Endothelial cell of umbilical vein (primary cell): Measurements from ENCODE around the gene TMSB10. TPM values are rescaled to one million over a fixed set of nuclear protein-coding genes. Genes with fewer than 3 reads are reported as not detected.

Experiments
- BruUV-seq: library from RNA; stranded (reverse); fragments of 400-500 nt; replicated peaks from 2 replicates; lab custom pipeline; 2021; lab: Mats Ljungman, UMichigan
- CTCF ChIA-PET: fragments of 300-600, 350-600 bp; sonication (Branson Sonifier 250); formaldehyde crosslinking; loops from one replicate; lab custom pipeline; 2021; ENCODE audit warnings: antibody characterized with exemption, inconsistent platforms; lab: Charles Lee
- POLR2A ChIA-PET: fragments of 300-600, 350-600 bp; sonication (Branson Sonifier 250); formaldehyde crosslinking; loops from one replicate; lab custom pipeline; 2021; ENCODE audit warnings: antibody characterized with exemption, inconsistent platforms; lab: Charles Lee
- DNase-seq: peaks from one replicate; pipeline ENCODE4 v3.0.0-alpha.2; 2011; ENCODE audit warnings: low read depth, low spot score
- FAIRE-seq: peaks from 2 replicates; lab custom pipeline; 2011; peaks lifted over from hg19 to GRCh38; lab: Jason Lieb, UNC
- H2AFZ ChIP-seq: 2 replicates; pipeline ENCODE4 v1.6.0; 2012; ENCODE audit warnings: low read depth, low read length, control low read depth, inconsistent platforms
- H3K27ac ChIP-seq: 2 replicates; pipeline ENCODE4 v1.5.1; 2011; ENCODE audit warnings: low read depth, mild to moderate bottlenecking, control low read depth, low read length, moderate library complexity; ENCODE audit not compliant: insufficient read depth
- H3K27me3 ChIP-seq, 2 experiments: 2 replicates each; pipeline versions ENCODE4 v1.6.0 to v1.6.1; 2011; ENCODE audit warnings: low read length in 2 of 2, mixed read lengths in 1 of 2; ENCODE audit not compliant: control insufficient read depth in 2 of 2, insufficient read depth in 2 of 2
- H3K36me3 ChIP-seq, 2 experiments: 2 replicates in 1 of 2; 3 replicates in 1 of 2; pipeline ENCODE4 v1.5.1; 2011; ENCODE audit warnings: low read length in 2 of 2, mild to moderate bottlenecking in 1 of 2, moderate library complexity in 1 of 2; ENCODE audit not compliant: control insufficient read depth in 2 of 2, insufficient read depth in 2 of 2; ENCODE audit errors: extremely low read depth in 1 of 2
- H3K4me1 ChIP-seq: 3 replicates; pipeline ENCODE4 v1.5.1; 2011; ENCODE audit warnings: mild to moderate bottlenecking, low read length; ENCODE audit not compliant: control insufficient read depth, insufficient read depth; ENCODE audit errors: extremely low read depth
- H3K4me2 ChIP-seq: 2 replicates; pipeline ENCODE4 v1.6.1; 2011; ENCODE audit warnings: low read length, control low read depth, mixed read lengths; ENCODE audit not compliant: insufficient read depth
- H3K4me3 ChIP-seq, 3 experiments: fragments of 200-600 bp in 1 of 3; sonication (generic), shearing (Covaris generic) in 1 of 3; replicated peaks in 1 of 3; 2 replicates each; pipeline ENCODE4 v1.5.1; 2011 to 2016; ENCODE audit warnings: control low read depth in 3 of 3, low read length in 3 of 3, mild to moderate bottlenecking in 2 of 3, inconsistent platforms in 1 of 3, low read depth in 1 of 3, moderate library complexity in 1 of 3; ENCODE audit not compliant: insufficient read depth in 1 of 3
- H3K79me2 ChIP-seq: 2 replicates; pipeline ENCODE4 v1.6.0; 2012; ENCODE audit warnings: low read length, inconsistent platforms; ENCODE audit not compliant: control insufficient read depth, insufficient read depth
- H3K9ac ChIP-seq: replicated peaks from 2 replicates; pipeline ENCODE3; 2011; ENCODE audit warnings: low read length, control low read depth; ENCODE audit not compliant: insufficient read depth; ENCODE audit errors: extremely low read depth
- H3K9me1 ChIP-seq: replicated peaks from 3 replicates; pipeline ENCODE4 v1.6.0; 2011; ENCODE audit warnings: mild to moderate bottlenecking, low read length; ENCODE audit not compliant: control insufficient read depth, insufficient read depth; ENCODE audit errors: extremely low read depth
- H3K9me3 ChIP-seq: replicated peaks from 2 replicates; pipeline ENCODE4 v1.5.1; 2012; ENCODE audit warnings: low read length, inconsistent platforms; ENCODE audit not compliant: control insufficient read depth, insufficient read depth
- H4K20me1 ChIP-seq: replicated peaks from 2 replicates; pipeline ENCODE3; 2011; ENCODE audit warnings: mild to moderate bottlenecking, low read length; ENCODE audit not compliant: control insufficient read depth, insufficient read depth; ENCODE audit errors: extremely low read depth
- GATA2 ChIP-seq: IDR thresholded peaks from 2 replicates; pipeline ENCODE4 v1.7.0; 2011; ENCODE audit warnings: low read depth, mild to moderate bottlenecking, moderate library complexity, mixed read lengths, low read length; ENCODE audit not compliant: insufficient read length, insufficient read depth
- JUN ChIP-seq: IDR thresholded peaks from 2 replicates; pipeline ENCODE4 v1.6.1; 2011; ENCODE audit warnings: borderline replicate concordance, low read depth; ENCODE audit not compliant: insufficient read length, insufficient read depth
- MYC ChIP-seq: IDR thresholded peaks from one replicate; pipeline ENCODE4 v1.6.1; 2011; ENCODE audit warnings: mild to moderate bottlenecking, low read depth, low read length
- POLR2A ChIP-seq: IDR thresholded peaks from 2 replicates; pipeline ENCODE4 v1.6.1; 2012; ENCODE audit warnings: low read depth, mild to moderate bottlenecking, control low read depth, low read length
- POLR2AphosphoS5 ChIP-seq: IDR thresholded peaks from 2 replicates; pipeline ENCODE4 v1.6.1; 2012; ENCODE audit warnings: low read depth, mild to moderate bottlenecking, control low read depth, low read length, moderate library complexity; ENCODE audit not compliant: insufficient read depth
- dilution Hi-C: fragments of 300-500 bp; cut with MboI; formaldehyde crosslinking; loops from one replicate; pipeline ENCODE4 v1.15.0; 2019; ENCODE audit warnings: low sequenced_read_pairs; ENCODE audit not compliant: extremely low pct_ligation_motif_present
- intact Hi-C: fragments of 100-400 bp; cut with micrococcal nuclease; formaldehyde crosslinking; loops from one replicate; pipeline ENCODE4 v1.10.0; 2022
- polyA plus RNA-seq, 4 experiments: library from polyadenylated mRNA; depleted of rRNA in 3 of 4; stranded (reverse) in 3 of 4; unstranded in 1 of 4; fragments of >200 nt; gene quantifications; 2 replicates each; pipeline versions ENCODE4 v1.2.1 to v1.2.3, GENCODE V29; 2011 to 2012; ENCODE audit warnings: missing spikeins in 1 of 4
- total RNA-seq: library from RNA; stranded (reverse); gene quantifications from 2 replicates; pipeline ENCODE4 v1.2.3, GENCODE V29; 2021
- TF ChIP-seq, protein P1 (sequence below), 2 donors: IDR thresholded peaks; 1 replicate in 1 of 2; 2 replicates in 1 of 2; pipeline ENCODE4 v1.5.1; 2011; ENCODE audit warnings: low read length in 2 of 2, mild to moderate bottlenecking in 2 of 2, moderate library complexity in 2 of 2, control low read depth in 1 of 2, inconsistent platforms in 1 of 2, low read depth in 1 of 2; ENCODE audit not compliant: insufficient read depth in 1 of 2; ENCODE audit errors: extremely low read depth in 1 of 2
- TF ChIP-seq, protein P2 (sequence below): IDR thresholded peaks from 2 replicates; pipeline ENCODE4 v1.6.1; 2011; ENCODE audit not compliant: insufficient read depth, insufficient read length

TMSB10 gene
- total and polyA plus RNA-seq, 2 donors (not counting 3 experiments of a cell fraction or from before 2014, with no cell fraction given): 2,774 to 4,015 TPM

DNA sequence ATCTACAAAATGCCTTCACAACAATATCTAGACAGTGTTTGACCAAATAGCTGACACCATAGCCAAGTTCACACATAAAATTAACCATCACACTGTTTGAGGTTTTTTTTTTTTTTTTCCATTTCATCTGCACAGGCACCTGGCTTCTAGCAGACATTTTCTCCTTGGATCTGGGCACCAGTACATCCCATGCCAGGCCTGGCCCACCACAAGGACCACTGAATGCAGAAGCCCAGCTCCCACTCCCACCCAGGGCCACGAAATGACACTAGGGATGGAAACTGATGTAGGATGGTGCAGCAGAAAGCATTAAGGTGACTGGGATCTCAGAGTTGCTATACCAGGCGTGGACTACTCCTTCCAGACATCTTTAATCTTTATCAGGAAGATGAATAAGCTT lies 13.0 kb downstream of the TMSB10 start:
- no peak overlapping the region for H3K4me3 ChIP-seq
- H3K27me3 ChIP-seq: no peaks in the 10 kb centered on the region
- H3K27ac ChIP-seq: no peak overlapping the region
- dilution Hi-C loops (no loop called here), intact Hi-C loops (no loop called here)
- H3K9me3 ChIP-seq: no peaks in the 10 kb centered on the region
- DNase-seq: no peak
- no peaks in the 10 kb centered on the region for H3K9me1 ChIP-seq
- BruUV-seq: no TSS peak
- no peak overlapping the region for H3K4me2 ChIP-seq
- TF ChIP-seq, protein P1, sequence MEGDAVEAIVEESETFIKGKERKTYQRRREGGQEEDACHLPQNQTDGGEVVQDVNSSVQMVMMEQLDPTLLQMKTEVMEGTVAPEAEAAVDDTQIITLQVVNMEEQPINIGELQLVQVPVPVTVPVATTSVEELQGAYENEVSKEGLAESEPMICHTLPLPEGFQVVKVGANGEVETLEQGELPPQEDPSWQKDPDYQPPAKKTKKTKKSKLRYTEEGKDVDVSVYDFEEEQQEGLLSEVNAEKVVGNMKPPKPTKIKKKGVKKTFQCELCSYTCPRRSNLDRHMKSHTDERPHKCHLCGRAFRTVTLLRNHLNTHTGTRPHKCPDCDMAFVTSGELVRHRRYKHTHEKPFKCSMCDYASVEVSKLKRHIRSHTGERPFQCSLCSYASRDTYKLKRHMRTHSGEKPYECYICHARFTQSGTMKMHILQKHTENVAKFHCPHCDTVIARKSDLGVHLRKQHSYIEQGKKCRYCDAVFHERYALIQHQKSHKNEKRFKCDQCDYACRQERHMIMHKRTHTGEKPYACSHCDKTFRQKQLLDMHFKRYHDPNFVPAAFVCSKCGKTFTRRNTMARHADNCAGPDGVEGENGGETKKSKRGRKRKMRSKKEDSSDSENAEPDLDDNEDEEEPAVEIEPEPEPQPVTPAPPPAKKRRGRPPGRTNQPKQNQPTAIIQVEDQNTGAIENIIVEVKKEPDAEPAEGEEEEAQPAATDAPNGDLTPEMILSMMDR (IDR thresholded peaks at IDR 0.05; ENCODE audit: extremely low read depth in 1 of 2, insufficient read depth in 1 of 2, low read depth in 1 of 2, low read length in 2 of 2): no peak
- TF ChIP-seq, protein P2, sequence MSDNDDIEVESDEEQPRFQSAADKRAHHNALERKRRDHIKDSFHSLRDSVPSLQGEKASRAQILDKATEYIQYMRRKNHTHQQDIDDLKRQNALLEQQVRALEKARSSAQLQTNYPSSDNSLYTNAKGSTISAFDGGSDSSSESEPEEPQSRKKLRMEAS: no peak
- TF ChIP-seq MYC (no peak), JUN (no peak), GATA2 (no peak), POLR2AphosphoS5 (no peak), POLR2A (no peak)
- no peaks in the 10 kb centered on the region for H4K20me1 ChIP-seq
- FAIRE-seq: peak; percentile 55
- ChIA-PET POLR2A (interaction anchor here (3.0 kb wide), 1 partner anchor 11 kb away, joined by 44 read pairs; no protein-coding TSS in a partner anchor), CTCF (interaction anchor here (4.2 kb wide), 1 partner anchor 11 kb away, joined by 27 read pairs; no protein-coding TSS in a partner anchor)
- H2AFZ ChIP-seq: peak overlapping the region; percentile 35
- H3K79me2 ChIP-seq: no peaks in the 10 kb centered on the region
- H3K9ac ChIP-seq: no peak overlapping the region
- no peaks in the 10 kb centered on the region for H3K36me3 ChIP-seq
- H3K4me1 ChIP-seq: peaks cover 17% of the 10 kb centered on the region
